Loucy (cell line): ENCODE results near the gene LY6G5B.

Experiments used
- H2AFZ ChIP-seq: fragments of 200-600 bp; sonication (generic); 2 replicates; pipeline ENCODE4 v1.6.0; 2016; ENCODE audit warnings: antibody characterized with exemption, mild to moderate bottlenecking, low read length, moderate library complexity
- H3F3A ChIP-seq: fragments of 200-600 bp; 2 replicates; pipeline ENCODE4 v1.6.0; 2016; ENCODE audit warnings: antibody characterized with exemption, low read depth, mild to moderate bottlenecking
- H3K27me3 ChIP-seq: fragments of 200-600 bp; sonication (generic); 2 replicates; pipeline ENCODE4 v1.6.1; 2014; ENCODE audit warnings: low read length, mild to moderate bottlenecking; ENCODE audit not compliant: insufficient read depth, poor library complexity, severe bottlenecking
- H3K36me3 ChIP-seq: fragments of 200-600 bp; sonication (generic); 2 replicates; pipeline ENCODE4 v1.6.1; 2016; ENCODE audit warnings: low read length; ENCODE audit not compliant: insufficient read depth
- H3K4me1 ChIP-seq: fragments of 200-600 bp; sonication (generic); 2 replicates; pipeline ENCODE4 v1.5.1; 2014; ENCODE audit warnings: low read length, mild to moderate bottlenecking; ENCODE audit not compliant: insufficient read depth, poor library complexity, severe bottlenecking
- H3K4me2 ChIP-seq: fragments of 200-600 bp; sonication (generic); 2 replicates; pipeline ENCODE4 v1.6.0; 2014; ENCODE audit warnings: antibody characterized with exemption, low read length, low read depth, mild to moderate bottlenecking; ENCODE audit not compliant: poor library complexity, severe bottlenecking
- H3K4me3 ChIP-seq: fragments of 200-600 bp; sonication (generic); 2 replicates; pipeline ENCODE4 v1.5.1; 2014; ENCODE audit warnings: low read length, mild to moderate bottlenecking, mixed read lengths; ENCODE audit not compliant: poor library complexity, severe bottlenecking
- H3K79me2 ChIP-seq: fragments of 200-600 bp; sonication (generic); 2 replicates; pipeline ENCODE4 v1.6.1; 2014; ENCODE audit warnings: low read length; ENCODE audit not compliant: insufficient read depth
- H3K9ac ChIP-seq: fragments of 200-600 bp; sonication (generic); 2 replicates; pipeline ENCODE4 v1.6.0; 2014; ENCODE audit warnings: mild to moderate bottlenecking, low read depth, low read length, moderate library complexity; ENCODE audit not compliant: poor library complexity, severe bottlenecking
- H3K9me2 ChIP-seq: fragments of 200-600 bp; sonication (generic); replicated peaks from 2 replicates; pipeline ENCODE4 v1.6.1; 2016; ENCODE audit warnings: low read depth, low read length, mixed read lengths
- H3K9me3 ChIP-seq: fragments of 200-600 bp; sonication (generic); 2 replicates; pipeline ENCODE4 v1.6.1; 2014; ENCODE audit warnings: mild to moderate bottlenecking, antibody characterized with exemption, low read length, low read depth; ENCODE audit not compliant: insufficient read depth
- H4K20me1 ChIP-seq: fragments of 200-600 bp; sonication (generic); 2 replicates; pipeline ENCODE4 v1.6.0; 2014; ENCODE audit warnings: antibody characterized with exemption, low read length, mild to moderate bottlenecking; ENCODE audit not compliant: insufficient read depth, poor library complexity, severe bottlenecking
- CTCF ChIP-seq: fragments of 200-600 bp; sonication (generic); conservative IDR thresholded peaks from 2 replicates; pipeline ENCODE4 v1.5.1; 2014; ENCODE audit warnings: mild to moderate bottlenecking, antibody characterized with exemption, low read length
- EZH2phosphoT487 ChIP-seq: fragments of 200-600 bp; IDR thresholded peaks from 2 replicates; pipeline ENCODE4 v1.6.1; 2018; ENCODE audit warnings: antibody characterized with exemption, mild to moderate bottlenecking, moderate library complexity, borderline replicate concordance

The LY6G5B gene

GRCh38 chr6:31683591-31683990, 13.8 kb downstream of the LY6G5B start:
- Histone ChIP-seq H3K9ac (no peak overlapping the region), H3K4me3 (no peak overlapping the region), H3K27me3 (no peaks in the 10 kb centered on the region), H3K79me2 (no peaks in the 10 kb centered on the region), H3K9me2 (no peaks in the 10 kb centered on the region), H3K36me3 (peaks cover 27% of the 10 kb centered on the region; the same call in 1 of the 2 replicates), H3F3A (no peaks in the 10 kb centered on the region), H3K4me2 (no peak overlapping the region), H3K4me1 (peaks cover 8% of the 10 kb centered on the region), H3K9me3 (no peaks in the 10 kb centered on the region), H2AFZ (no peak overlapping the region), H4K20me1 (no peaks in the 10 kb centered on the region)
- TF ChIP-seq CTCF (no peak), EZH2phosphoT487 (no peak)

- Histone ChIP-seq H3K9ac (no peak overlapping the region), H3K36me3 (peaks cover 55% of the 10 kb centered on the region; the same call in 1 of the 2 replicates), H3K4me1 (no peaks in the 10 kb centered on the region), H3K9me2 (no peaks in the 10 kb centered on the region), H3K79me2 (no peaks in the 10 kb centered on the region), H3K9me3 (no peaks in the 10 kb centered on the region), H3K4me2 (no peak overlapping the region), H3K4me3 (no peak overlapping the region), H2AFZ (no peak overlapping the region), H3F3A (no peaks in the 10 kb centered on the region), H4K20me1 (no peaks in the 10 kb centered on the region), H3K27me3 (no peaks in the 10 kb centered on the region)
- no peak for TF ChIP-seq EZH2phosphoT487
- TF ChIP-seq CTCF, result no peak
Observed at GRCh38 chr6:31686483-31686882, 16.7 kb downstream of the LY6G5B start.

GRCh38 chr6:31687321-31687720, 17.5 kb downstream of the LY6G5B start:
- H3K36me3 ChIP-seq, result peaks cover 62% of the 10 kb centered on the region; the same call in 1 of the 2 replicates
- no peaks in the 10 kb centered on the region for H3K4me1 ChIP-seq
- H3K79me2 ChIP-seq, result no peaks in the 10 kb centered on the region
- no peak overlapping the region for H3K9ac ChIP-seq
- H3K9me3 ChIP-seq, result no peaks in the 10 kb centered on the region
- no peak overlapping the region for H2AFZ ChIP-seq
- H3K9me2 ChIP-seq, result no peaks in the 10 kb centered on the region
- TF ChIP-seq EZH2phosphoT487, result no peak
- TF ChIP-seq CTCF, result no peak
- no peak overlapping the region for H3K4me2 ChIP-seq
- no peaks in the 10 kb centered on the region for H3K27me3 ChIP-seq
- H3K4me3 ChIP-seq, result no peak overlapping the region
- H3F3A ChIP-seq, result no peaks in the 10 kb centered on the region
- H4K20me1 ChIP-seq, result no peaks in the 10 kb centered on the region
